Kidney tubule cell (primary cell): ENCODE measurements around the gene KRT6C.

Source experiments
- DNase-seq: peaks from one replicate; pipeline ENCODE4 v3.0.0-alpha.2; 2018; ENCODE audit warnings: low spot score

KRT6C gene

GRCh38 chr12:52434760-52435530, 38.7 kb downstream of the KRT6C start:
- DNase-seq: peak; percentile 78

- no peak for DNase-seq
Measured at GRCh38 chr12:52434081-52434733, 39.4 kb downstream of the KRT6C start, which contains the start of gene KRT75. Gene KRT75, minus strand, starts transcription at chr12:52434371. Its CDS starts 67 bp downstream, at chr12:52434304.

- DNase-seq: no peak
Measured at GRCh38 chr12:52433501-52434080, 40.0 kb downstream of the KRT6C start.

GRCh38 chr12:52432559-52433207, 40.9 kb downstream of the KRT6C start:
- no peak for DNase-seq

GRCh38 chr12:52428121-52428520, 45.5 kb downstream of the KRT6C start:
- DNase-seq: no peak

- peak; percentile 33 for DNase-seq
Measured at GRCh38 chr12:52427083-52427482, 46.5 kb downstream of the KRT6C start.

GRCh38 chr12:52426034-52426433, 47.6 kb downstream of the KRT6C start:
- DNase-seq: no peak

- DNase-seq: no peak
Measured at GRCh38 chr12:52425466-52425865, 48.1 kb downstream of the KRT6C start.

- DNase-seq: peak; percentile 48
Measured at GRCh38 chr12:52423661-52424500, 49.7 kb downstream of the KRT6C start.

- no peak for DNase-seq
Measured at GRCh38 chr12:52423035-52423434, 50.6 kb downstream of the KRT6C start.

- peak; percentile 50 for DNase-seq
Measured at GRCh38 chr12:52419656-52420055, 53.9 kb downstream of the KRT6C start.

GRCh38 chr12:52418576-52419110, 55.0 kb downstream of the KRT6C start:
- DNase-seq: no peak
